Sciatic nerve (tissue), 2 donors: ENCODE results near the gene PPM1L. TPM values are rescaled to one million over a fixed set of nuclear protein-coding genes. Genes with fewer than 3 reads are reported as not detected.

ENCODE experiments used
- ATAC-seq: fragments of 200-7000 bp; cut with Tn5 transposase; one replicate; pipeline ENCODE4 v1.9.1; 2020; ENCODE audit warnings: mild to moderate bottlenecking, moderate library complexity
- DNase-seq: peaks from one replicate; pipeline ENCODE4 v3.0.0-alpha.2; 2020; ENCODE audit warnings: low spot score
- intact Hi-C: fragments of 100-400 bp; cut with DNase I; formaldehyde crosslinking; loops from one replicate; pipeline ENCODE4 v1.14.2; 2022
- total RNA-seq: library from RNA; stranded (reverse); fragmentation: NEBNext Ultra II Directional; extraction: Animal tissue kit (Norgen Biotek cat#: 25700); gene quantifications from one replicate; pipeline ENCODE4 v1.2.1, GENCODE V29; 2021
- donor health status: DM: no; HTN: no; CAD: no.
- donor health status: DM: no; HTN: no; CAD: no.

Gene PPM1L
- total RNA-seq, 1 donor from 2014 or later: 10.0 TPM

GRCh38 chr3:160886421-160886820 lies 130.4 kb downstream of the PPM1L start:
- ATAC-seq: no peak
- DNase-seq: no peak
- intact Hi-C loops: no loop called here

GRCh38 chr3:160893207-160893606 lies 137.2 kb downstream of the PPM1L start:
- DNase-seq (no peak), ATAC-seq (no peak)
- intact Hi-C loops: no loop called here

GRCh38 chr3:160904691-160905090 lies 148.7 kb downstream of the PPM1L start:
- DNase-seq: no peak
- intact Hi-C loops: no loop called here
- no peak for ATAC-seq

DNA sequence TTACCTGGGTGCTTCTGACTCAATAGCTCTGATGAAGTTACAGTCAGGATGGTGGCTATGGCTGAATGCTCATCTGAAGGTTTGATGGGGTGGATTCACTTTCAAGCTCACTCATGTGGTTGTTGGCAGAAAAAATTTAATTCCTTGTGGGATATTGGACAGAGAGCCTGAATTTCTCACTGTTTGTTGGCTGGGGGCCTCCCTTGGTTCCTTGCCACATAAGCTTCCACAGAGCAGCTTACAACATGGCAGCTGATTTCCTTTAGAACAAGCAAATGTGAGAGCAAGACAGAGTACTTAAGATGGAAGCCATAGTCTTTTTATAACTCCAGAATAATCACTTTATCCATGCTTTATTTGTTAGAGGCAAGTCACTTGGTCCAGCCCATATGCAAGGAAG lies 150.6 kb downstream of the PPM1L start:
- ATAC-seq: no peak
- intact Hi-C loops: no loop called here
- no peak for DNase-seq

- ATAC-seq: no peak
- intact Hi-C loops: no loop called here
- DNase-seq: no peak
These were observed 153.9 kb downstream of the PPM1L start for GRCh38 chr3:160909917-160910316.

DNA sequence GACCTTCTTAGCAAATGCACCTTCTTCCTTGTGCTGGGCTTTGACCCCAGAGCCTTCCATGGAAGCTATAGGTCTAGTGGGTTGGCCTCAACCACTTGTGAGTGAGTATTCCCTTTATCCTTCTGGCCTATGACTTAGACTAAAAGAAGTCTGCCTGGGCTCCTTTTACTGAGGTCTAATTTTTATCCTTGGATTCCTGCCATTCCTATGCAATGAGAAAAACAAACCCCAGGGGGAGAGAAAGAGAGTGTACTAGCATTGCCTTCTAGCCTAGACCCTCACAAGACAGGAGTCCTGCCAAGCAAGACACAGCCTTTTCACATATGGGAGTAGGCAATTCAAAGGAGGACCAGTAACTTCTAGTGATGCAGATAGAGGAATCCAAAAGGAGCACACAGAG lies 155.4 kb downstream of the PPM1L start:
- no peak for DNase-seq
- no peak for ATAC-seq
- intact Hi-C loops: no loop called here

- intact Hi-C loops: no loop called here
- no peak for DNase-seq
- no peak for ATAC-seq
These were observed 160.4 kb downstream of the PPM1L start for GRCh38 chr3:160916472-160916871.

GRCh38 chr3:160919942-160920341 lies 163.9 kb downstream of the PPM1L start:
- ATAC-seq: no peak
- no peak for DNase-seq
- intact Hi-C loops: no loop called here

- peak; percentile 73 for ATAC-seq
- no peak for DNase-seq
- intact Hi-C loops: no loop called here
These were observed 165.1 kb downstream of the PPM1L start for GRCh38 chr3:160921020-160921635.

DNA sequence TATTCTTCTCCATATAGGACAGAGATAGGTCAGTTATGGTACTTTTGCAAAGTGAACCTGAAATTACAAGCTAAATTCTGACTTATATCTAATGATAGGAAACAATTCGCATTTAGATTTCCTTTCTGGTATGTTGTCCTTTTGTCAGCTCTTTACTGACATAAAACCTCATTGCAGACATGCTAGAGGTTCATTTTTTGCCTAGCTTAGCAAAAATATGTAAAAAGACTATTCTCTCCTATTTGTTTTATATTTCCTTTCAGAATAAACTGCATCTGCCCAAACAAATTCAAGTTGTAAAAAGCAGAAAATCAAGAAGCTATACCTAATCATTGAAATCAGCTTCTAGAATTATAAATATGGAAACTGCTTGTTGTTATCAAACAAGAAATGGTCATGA lies 168.7 kb downstream of the PPM1L start:
- no peak for ATAC-seq
- no peak for DNase-seq
- intact Hi-C loops: no loop called here

DNA sequence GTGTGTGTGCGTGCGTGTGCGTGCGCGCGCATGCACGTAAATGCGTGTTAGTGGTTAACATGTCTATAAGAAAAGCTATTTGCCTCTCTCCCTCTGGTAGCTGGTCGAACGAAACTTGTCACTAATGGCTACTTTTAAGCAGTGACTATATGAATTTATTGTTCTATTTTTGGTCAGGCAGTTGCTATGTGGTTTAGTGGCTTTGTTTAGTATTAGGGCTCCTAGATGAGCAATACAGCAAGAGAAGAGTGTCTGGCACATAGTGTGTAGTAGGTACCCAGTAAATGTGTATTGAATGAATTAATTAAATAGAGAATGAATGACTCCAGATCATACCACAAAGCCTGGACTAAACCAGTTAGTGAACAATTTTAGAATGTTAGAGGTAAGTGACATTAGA lies 171.6 kb downstream of the PPM1L start:
- no peak for DNase-seq
- intact Hi-C loops: no loop called here
- no peak for ATAC-seq

DNA sequence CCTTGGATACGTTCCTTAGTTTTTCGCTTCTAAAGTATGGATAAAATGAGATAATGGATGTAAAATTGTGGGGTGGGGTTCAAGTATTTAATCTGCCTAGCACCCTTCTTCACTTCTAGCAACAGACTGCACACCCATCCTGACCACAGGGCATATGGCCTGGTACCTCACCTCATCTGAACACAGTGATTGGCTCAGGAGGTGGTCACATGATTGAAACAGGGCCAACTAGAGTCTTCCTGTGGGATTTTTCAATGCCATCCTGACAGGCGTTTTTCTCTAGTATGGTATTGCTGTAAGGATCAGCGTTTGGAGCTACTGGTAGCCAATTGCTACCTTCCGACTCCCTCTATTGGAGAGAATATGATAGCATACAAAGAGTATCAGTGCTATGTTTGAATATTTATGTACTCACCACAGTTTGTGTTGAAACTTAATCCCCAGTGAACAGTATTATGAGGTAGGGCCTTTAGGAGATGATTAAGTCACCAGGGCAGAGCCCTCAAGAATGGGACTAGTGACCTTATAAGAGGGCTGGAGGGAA lies 172.2 kb downstream of the PPM1L start:
- ATAC-seq: no peak
- intact Hi-C loops: no loop called here
- no peak for DNase-seq

DNA sequence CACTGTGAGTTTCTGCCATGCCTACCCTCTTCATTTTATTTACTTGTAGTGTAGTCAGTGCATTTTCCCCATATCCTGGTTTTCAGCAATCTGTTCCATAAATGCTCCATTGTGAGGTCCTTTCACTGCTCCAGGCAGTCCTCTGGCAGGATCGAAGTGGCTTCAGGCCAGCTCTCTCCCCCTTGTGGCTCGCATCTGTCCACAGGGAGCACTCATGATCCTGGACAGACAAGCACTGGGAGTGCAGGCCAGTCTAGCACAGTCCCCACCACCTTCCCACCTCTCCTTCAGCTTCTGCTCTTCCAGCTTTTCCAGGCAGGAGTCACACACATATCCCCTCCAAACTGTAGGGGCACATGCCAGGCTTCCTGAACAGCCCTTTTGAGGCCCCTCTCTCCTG lies 173.6 kb downstream of the PPM1L start:
- no peak for DNase-seq
- intact Hi-C loops: no loop called here
- ATAC-seq: peak; percentile 55

DNA sequence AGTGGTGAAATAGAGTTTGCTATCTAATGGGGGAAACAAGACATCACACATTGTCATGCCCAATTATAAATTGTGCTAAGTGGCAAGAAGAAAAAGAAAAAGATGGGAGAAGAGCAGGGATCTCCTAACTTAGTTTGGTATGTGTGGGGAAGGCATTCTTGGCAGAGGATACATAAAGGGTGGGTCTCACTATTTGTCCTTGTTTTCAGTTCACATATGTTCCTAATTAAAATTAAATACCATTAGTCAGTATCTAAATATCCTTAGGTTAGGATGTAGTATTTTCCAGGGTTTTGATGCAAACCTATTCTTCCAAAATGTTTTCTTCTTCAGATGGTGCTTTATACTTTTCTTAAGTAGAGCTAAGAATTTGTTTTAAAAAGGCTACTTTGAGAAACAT lies 175.4 kb downstream of the PPM1L start:
- ATAC-seq (no peak), DNase-seq (no peak)
- intact Hi-C loops: no loop called here

GRCh38 chr3:160935413-160936095 lies 179.5 kb downstream of the PPM1L start:
- ATAC-seq (no peak), DNase-seq (no peak)
- intact Hi-C loops: no loop called here

DNA sequence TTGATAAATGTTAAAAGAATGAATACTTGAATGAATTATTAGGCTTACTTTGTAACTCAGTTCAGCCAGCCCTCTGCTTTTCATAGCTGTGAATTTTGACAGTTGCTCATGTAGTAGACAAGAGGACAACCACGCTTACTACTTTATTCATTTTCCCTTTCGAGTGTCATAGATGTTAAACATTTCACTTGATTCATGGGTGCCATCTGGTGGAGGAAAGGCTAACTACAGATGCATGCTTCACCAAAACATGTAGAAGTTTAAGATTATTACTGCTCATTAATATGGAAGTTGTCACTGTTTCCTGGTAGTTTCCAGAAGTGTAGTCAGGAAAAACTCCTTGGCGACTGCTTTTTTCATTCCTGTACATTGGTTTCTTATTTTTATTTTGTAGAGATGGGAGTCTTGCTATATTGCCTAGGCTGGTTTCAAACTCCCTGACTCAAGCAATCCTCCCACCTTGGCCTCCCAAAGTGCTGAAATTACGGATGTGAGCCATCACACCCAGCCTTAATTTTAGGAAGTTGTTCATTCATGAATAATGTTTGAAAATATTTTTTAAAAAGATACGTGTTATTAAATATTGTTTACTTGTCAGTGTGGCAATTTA lies 186.0 kb downstream of the PPM1L start:
- intact Hi-C loops: loop anchor here (10.0 kb wide), 1 partner anchor 237 kb away; no protein-coding TSS in a partner anchor
- DNase-seq (peak; percentile 84), ATAC-seq (peak; percentile 73)

GRCh38 chr3:160943996-160944395 lies 188.0 kb downstream of the PPM1L start:
- ATAC-seq (no peak), DNase-seq (no peak)
- intact Hi-C loops: loop anchor here (10.0 kb wide), 1 partner anchor 239 kb away; no protein-coding TSS in a partner anchor

- intact Hi-C loops: loop anchor here (10.0 kb wide), 1 partner anchor 241 kb away; no protein-coding TSS in a partner anchor
- ATAC-seq (no peak), DNase-seq (no peak)
These were observed 189.3 kb downstream of the PPM1L start for GRCh38 chr3:160945336-160945735.

- ATAC-seq (peak; percentile 15), DNase-seq (no peak)
- intact Hi-C loops: loop anchor here (10.0 kb wide), 1 partner anchor 243 kb away; no protein-coding TSS in a partner anchor
These were observed 192.2 kb downstream of the PPM1L start for GRCh38 chr3:160948273-160948672.

DNA sequence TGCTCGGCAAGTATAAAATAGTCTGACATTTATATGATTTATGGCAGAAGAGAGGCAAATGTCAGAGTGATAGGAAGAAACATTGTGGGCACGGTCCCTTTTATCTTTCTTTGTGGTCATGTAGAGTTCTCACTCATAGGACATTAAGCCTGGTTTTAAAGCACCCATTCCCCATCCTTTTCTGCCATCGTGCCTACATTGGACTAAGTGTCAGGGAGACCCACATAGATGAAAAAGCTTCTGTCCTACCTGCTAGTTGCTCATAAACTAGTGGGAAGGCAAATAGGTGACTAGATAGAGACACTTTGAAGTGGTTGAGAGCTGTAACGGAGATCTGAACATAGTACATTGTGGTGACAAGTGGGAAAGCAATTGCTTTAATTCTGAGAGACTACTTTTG lies 193.4 kb downstream of the PPM1L start:
- DNase-seq: no peak
- intact Hi-C loops: loop anchor here (10.0 kb wide), 1 partner anchor 245 kb away; no protein-coding TSS in a partner anchor
- ATAC-seq: no peak
